Neural progenitor cell (in vitro differentiated cells): ENCODE measurements around the gene GPX8.

Source experiments
- EZH2 ChIP-seq: fragments of 200-600 bp; sonication (generic); IDR thresholded peaks from 2 replicates; pipeline ENCODE4 v1.6.1; 2017; ENCODE audit warnings: antibody characterized with exemption, mild to moderate bottlenecking, moderate library complexity
- EZH2phosphoT487 ChIP-seq: fragments of 200-600 bp; sonication (generic); IDR thresholded peaks from 2 replicates; pipeline ENCODE4 v1.6.1; 2017; ENCODE audit warnings: antibody characterized with exemption
- TF ChIP-seq, protein P1 (sequence below): fragments of 200-600 bp; sonication (generic); IDR thresholded peaks from 2 replicates; pipeline ENCODE4 v1.5.1; 2017; ENCODE audit warnings: antibody characterized with exemption, mild to moderate bottlenecking

DNA sequence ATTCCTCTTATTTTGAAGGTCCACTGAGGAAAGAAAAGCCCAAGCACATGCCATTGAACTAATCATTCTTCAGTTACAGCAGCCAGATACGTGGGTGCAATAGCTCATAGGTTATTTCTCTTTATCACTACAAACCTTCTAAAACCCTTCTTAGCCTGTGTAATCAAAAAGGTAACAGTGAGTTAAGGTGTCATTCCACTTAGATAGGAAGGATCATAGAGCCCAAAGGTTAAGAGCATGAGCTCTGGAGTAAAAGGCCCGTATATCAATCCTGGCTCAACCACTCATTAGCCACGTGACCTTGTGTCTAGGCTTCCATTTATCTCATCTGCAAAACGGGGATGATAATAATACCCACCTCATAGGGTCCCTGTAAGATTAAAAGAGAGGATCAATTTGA lies 2.7 kb downstream of the GPX8 start:
- TF ChIP-seq EZH2phosphoT487 (no peak), EZH2 (no peak)
- TF ChIP-seq, protein P1, sequence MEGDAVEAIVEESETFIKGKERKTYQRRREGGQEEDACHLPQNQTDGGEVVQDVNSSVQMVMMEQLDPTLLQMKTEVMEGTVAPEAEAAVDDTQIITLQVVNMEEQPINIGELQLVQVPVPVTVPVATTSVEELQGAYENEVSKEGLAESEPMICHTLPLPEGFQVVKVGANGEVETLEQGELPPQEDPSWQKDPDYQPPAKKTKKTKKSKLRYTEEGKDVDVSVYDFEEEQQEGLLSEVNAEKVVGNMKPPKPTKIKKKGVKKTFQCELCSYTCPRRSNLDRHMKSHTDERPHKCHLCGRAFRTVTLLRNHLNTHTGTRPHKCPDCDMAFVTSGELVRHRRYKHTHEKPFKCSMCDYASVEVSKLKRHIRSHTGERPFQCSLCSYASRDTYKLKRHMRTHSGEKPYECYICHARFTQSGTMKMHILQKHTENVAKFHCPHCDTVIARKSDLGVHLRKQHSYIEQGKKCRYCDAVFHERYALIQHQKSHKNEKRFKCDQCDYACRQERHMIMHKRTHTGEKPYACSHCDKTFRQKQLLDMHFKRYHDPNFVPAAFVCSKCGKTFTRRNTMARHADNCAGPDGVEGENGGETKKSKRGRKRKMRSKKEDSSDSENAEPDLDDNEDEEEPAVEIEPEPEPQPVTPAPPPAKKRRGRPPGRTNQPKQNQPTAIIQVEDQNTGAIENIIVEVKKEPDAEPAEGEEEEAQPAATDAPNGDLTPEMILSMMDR, result no peak
